Measurements from ENCODE around the gene PCYOX1L. TPM values are rescaled to one million over a fixed set of nuclear protein-coding genes. Genes with fewer than 3 reads are reported as not detected.
"Not testable (repeated sequence)": the region's sequence is repeated elsewhere in the genome, so short reads cannot be mapped to it uniquely, and the experiment has no call there.

Gene PCYOX1L
- total RNA-seq, 2 experiments from 2014 or later, result 32.4 to 35.7 TPM

DNA sequence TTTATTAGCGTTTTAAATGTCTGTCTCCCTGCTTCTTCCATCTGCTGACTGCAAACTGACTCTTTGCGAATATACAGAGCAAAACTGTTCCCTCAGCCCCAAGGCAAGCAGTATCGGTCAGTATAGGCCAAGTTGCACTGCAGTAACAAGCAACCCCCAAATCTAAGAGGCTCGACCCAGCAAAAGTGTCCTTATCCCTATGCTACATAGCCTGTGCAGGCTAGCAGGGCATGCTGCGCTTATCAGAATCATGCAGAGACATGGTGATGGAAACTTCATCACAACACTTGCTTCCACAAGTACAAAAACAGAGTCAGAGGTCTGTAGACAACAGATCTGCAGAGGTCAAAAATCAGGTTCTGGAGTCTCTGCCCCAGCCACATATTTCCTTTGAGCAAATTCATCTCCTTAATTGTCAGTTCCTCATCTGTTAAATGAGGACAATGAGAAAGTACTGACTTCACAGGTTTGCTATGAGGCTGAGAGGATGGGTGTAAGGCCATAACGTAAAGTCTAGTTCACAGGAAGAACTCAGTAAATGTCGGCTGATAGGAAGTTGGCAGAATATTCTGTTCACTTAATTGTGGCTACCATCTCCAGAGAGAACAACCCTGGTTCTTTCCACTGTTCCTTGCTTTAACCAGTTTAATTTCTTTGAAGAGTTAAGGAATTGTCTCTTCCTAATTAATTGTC, 30.8 kb downstream of the PCYOX1L start:
- no peaks in the 10 kb centered on the region for H3K36me3 Mint-ChIP-seq
- H3K27ac Mint-ChIP-seq, result no peak overlapping the region
- POLR2A ChIA-PET, result no interaction called here

GRCh38 chr5:149389552-149390495, 32.0 kb downstream of the PCYOX1L start:
- Mint-ChIP-seq H3K9me3 (no peaks in the 10 kb centered on the region), H3K36me3 (no peaks in the 10 kb centered on the region), H3K4me1 (no peaks in the 10 kb centered on the region), H3K4me3 (no peak overlapping the region), H3K27ac (no peak overlapping the region), H3K27me3 (peaks cover 2% of the 10 kb centered on the region)
- no peak for ATAC-seq (ENCODE audit: low read depth)
- DNase-seq, result no peak
- POLR2A ChIA-PET, result no interaction called here

More for the DNA sequence above, 30.8 kb downstream of the PCYOX1L start:
- peaks cover 2% of the 10 kb centered on the region for H3K27me3 Mint-ChIP-seq
- no peaks in the 10 kb centered on the region for H3K4me1 Mint-ChIP-seq
- H3K9me3 Mint-ChIP-seq, result no peaks in the 10 kb centered on the region
- ATAC-seq (ENCODE audit: low read depth) (no peak), DNase-seq (no peak)
- H3K4me3 Mint-ChIP-seq, result no peak overlapping the region

DNA sequence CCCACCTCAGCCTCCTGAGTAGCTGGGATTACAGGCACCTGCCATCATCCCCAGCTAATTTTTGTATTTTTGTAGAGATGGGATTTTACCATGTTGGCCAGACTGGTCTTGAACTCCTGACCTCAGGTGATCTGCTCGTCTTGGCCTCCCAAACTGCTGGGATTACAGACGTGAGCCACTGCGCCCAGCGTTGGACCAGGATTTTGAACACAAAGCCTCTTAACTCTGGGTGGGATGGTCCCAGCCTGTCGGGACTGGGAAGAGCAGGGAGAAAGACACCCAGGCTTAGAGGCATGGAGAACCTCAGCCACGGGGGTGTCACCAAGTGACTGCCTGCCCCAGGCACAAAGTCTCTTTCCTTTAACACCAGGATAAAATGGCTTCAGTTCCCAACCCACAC, 33.2 kb downstream of the PCYOX1L start:
- H3K9me3 Mint-ChIP-seq; H3K36me3 Mint-ChIP-seq; DNase-seq; H3K4me3 Mint-ChIP-seq; ATAC-seq (ENCODE audit: low read depth); H3K27me3 Mint-ChIP-seq; H3K27ac Mint-ChIP-seq; H3K4me1 Mint-ChIP-seq: not testable (repeated sequence)
- POLR2A ChIA-PET, result interaction anchor here (0.6 kb wide), 1 partner anchor 266 kb away, joined by 3 read pairs; no protein-coding TSS in a partner anchor

DNA sequence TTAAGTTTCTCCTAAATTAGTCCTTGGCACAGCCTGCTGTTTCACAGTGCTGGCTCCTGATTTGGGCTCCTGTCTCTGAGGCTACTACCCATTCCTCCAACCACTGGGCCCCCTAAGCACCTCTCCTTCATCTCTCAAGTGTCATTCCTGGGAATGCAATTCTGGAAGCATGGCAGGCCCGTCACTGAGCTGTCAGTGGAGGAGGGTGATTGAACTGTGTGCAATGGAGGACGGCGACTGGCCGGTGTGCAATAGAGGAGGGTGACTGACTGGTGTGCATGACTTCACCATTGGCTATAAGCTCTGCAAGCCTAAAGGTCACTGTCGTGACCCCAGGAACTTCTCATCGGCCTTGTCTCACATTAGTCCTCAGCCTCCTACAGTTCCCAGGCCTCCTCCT, 33.7 kb downstream of the PCYOX1L start:
- Mint-ChIP-seq H3K4me1 (no peaks in the 10 kb centered on the region), H3K4me3 (no peak overlapping the region), H3K27me3 (peaks cover 2% of the 10 kb centered on the region), H3K27ac (no peak overlapping the region), H3K9me3 (no peaks in the 10 kb centered on the region), H3K36me3 (no peaks in the 10 kb centered on the region)
- DNase-seq (no peak), ATAC-seq (ENCODE audit: low read depth) (no peak)
- POLR2A ChIA-PET, result no interaction called here

DNA sequence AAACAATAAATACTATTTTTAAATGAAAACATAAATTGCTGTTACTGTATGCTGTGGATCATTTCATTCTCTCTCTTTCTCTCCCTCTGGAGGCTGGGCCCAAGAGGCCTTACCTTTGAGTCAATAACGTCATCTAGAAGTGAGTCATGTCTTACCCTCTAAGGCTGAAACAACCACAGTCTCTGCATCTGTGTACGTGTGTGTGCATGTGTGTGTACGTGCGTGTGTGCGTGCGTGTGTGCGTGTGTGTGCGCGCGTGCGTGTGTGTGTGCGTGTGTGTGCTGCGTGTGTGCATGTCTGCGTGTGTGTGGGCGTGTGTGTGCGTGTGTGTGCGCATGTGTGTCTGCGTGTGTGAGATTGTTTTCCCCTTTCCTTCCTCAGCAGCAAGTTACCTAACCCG, 34.9 kb downstream of the PCYOX1L start:
- H3K36me3 Mint-ChIP-seq, result no peaks in the 10 kb centered on the region
- POLR2A ChIA-PET, result no interaction called here
- H3K27me3 Mint-ChIP-seq, result peaks cover 2% of the 10 kb centered on the region
- H3K4me3 Mint-ChIP-seq, result no peak overlapping the region
- DNase-seq, result no peak
- H3K4me1 Mint-ChIP-seq, result no peaks in the 10 kb centered on the region
- no peaks in the 10 kb centered on the region for H3K9me3 Mint-ChIP-seq
- no peak for ATAC-seq (ENCODE audit: low read depth)
- no peak overlapping the region for H3K27ac Mint-ChIP-seq

GRCh38 chr5:149394996-149395395, 37.1 kb downstream of the PCYOX1L start:
- H3K27ac Mint-ChIP-seq; H3K9me3 Mint-ChIP-seq; POLR2A ChIA-PET; H3K4me1 Mint-ChIP-seq; ATAC-seq (ENCODE audit: low read depth); H3K4me3 Mint-ChIP-seq; H3K36me3 Mint-ChIP-seq; DNase-seq; H3K27me3 Mint-ChIP-seq: not testable (repeated sequence)

- Mint-ChIP-seq H3K27ac (no peak overlapping the region), H3K9me3 (no peaks in the 10 kb centered on the region), H3K36me3 (no peaks in the 10 kb centered on the region), H3K4me3 (no peak overlapping the region), H3K27me3 (no peaks in the 10 kb centered on the region), H3K4me1 (no peaks in the 10 kb centered on the region)
- DNase-seq, result no peak
- POLR2A ChIA-PET, result no interaction called here
- ATAC-seq (ENCODE audit: low read depth), result no peak
Measured at GRCh38 chr5:149397530-149397929, 39.7 kb downstream of the PCYOX1L start.

- H3K4me3 Mint-ChIP-seq; H3K27ac Mint-ChIP-seq; H3K36me3 Mint-ChIP-seq; H3K27me3 Mint-ChIP-seq; ATAC-seq (ENCODE audit: low read depth); H3K9me3 Mint-ChIP-seq; POLR2A ChIA-PET; H3K4me1 Mint-ChIP-seq; DNase-seq: not testable (repeated sequence)
Measured at GRCh38 chr5:149398747-149399266, 41.0 kb downstream of the PCYOX1L start.

GRCh38 chr5:149399775-149400174, 41.9 kb downstream of the PCYOX1L start:
- Mint-ChIP-seq H3K9me3 (no peaks in the 10 kb centered on the region), H3K27ac (no peak overlapping the region), H3K36me3 (no peaks in the 10 kb centered on the region), H3K4me1 (no peaks in the 10 kb centered on the region), H3K4me3 (no peak overlapping the region), H3K27me3 (peaks cover 3% of the 10 kb centered on the region)
- DNase-seq, result no peak
- POLR2A ChIA-PET, result no interaction called here
- no peak for ATAC-seq (ENCODE audit: low read depth)

DNA sequence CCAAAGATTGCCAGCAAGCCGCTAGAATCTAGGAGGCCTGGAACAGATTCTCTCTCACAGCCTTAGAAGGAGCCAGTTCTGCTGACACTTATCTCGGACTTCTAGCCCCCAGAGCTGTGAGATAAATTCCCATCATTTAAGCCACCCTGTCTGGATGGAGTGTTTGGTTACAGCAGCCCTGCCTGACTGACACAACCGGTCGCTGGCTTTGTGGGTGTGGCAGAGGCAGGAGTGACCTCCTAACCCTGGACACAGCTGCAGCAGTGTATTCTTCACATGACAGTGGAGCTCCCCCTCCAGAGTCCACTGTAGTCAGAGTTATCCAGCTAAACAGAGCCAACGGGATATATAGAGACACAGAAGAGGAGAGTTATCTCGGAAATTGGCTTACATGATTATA, 42.5 kb downstream of the PCYOX1L start:
- Mint-ChIP-seq H3K4me3 (no peak overlapping the region), H3K27me3 (peaks cover 3% of the 10 kb centered on the region), H3K36me3 (no peaks in the 10 kb centered on the region), H3K4me1 (no peaks in the 10 kb centered on the region), H3K27ac (no peak overlapping the region), H3K9me3 (no peaks in the 10 kb centered on the region)
- DNase-seq (no peak), ATAC-seq (ENCODE audit: low read depth) (no peak)
- POLR2A ChIA-PET, result no interaction called here

DNA sequence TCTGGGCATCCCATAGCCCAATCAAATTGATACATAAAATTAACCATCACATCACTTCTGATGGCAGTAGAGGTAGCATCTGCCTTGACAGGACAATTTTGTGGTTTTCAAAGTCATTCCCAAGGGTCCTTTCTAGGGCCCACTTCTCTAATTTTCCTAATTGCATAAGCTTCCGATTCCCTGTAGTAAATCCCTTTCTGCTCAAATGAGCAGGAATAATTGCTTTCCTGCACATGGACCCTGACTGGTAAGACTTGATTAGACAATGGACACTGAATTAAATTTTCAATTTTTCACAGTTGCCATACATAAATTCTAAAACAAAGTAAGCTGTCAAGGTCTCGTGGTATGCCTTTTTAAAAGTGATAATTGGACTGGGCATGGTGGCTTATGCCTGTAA, 43.2 kb downstream of the PCYOX1L start:
- ATAC-seq (ENCODE audit: low read depth) (no peak), DNase-seq (no peak)
- no peaks in the 10 kb centered on the region for H3K36me3 Mint-ChIP-seq
- POLR2A ChIA-PET, result no interaction called here
- no peak overlapping the region for H3K27ac Mint-ChIP-seq
- no peaks in the 10 kb centered on the region for H3K9me3 Mint-ChIP-seq
- H3K27me3 Mint-ChIP-seq, result peaks cover 3% of the 10 kb centered on the region
- H3K4me1 Mint-ChIP-seq, result no peaks in the 10 kb centered on the region
- no peak overlapping the region for H3K4me3 Mint-ChIP-seq

GRCh38 chr5:149402291-149402690, 44.4 kb downstream of the PCYOX1L start:
- Mint-ChIP-seq H3K9me3 (no peaks in the 10 kb centered on the region), H3K27me3 (peaks cover 3% of the 10 kb centered on the region), H3K27ac (no peak overlapping the region), H3K36me3 (no peaks in the 10 kb centered on the region), H3K4me1 (no peaks in the 10 kb centered on the region), H3K4me3 (no peak overlapping the region)
- POLR2A ChIA-PET, result no interaction called here
- ATAC-seq (ENCODE audit: low read depth), result no peak
- no peak for DNase-seq

DNA sequence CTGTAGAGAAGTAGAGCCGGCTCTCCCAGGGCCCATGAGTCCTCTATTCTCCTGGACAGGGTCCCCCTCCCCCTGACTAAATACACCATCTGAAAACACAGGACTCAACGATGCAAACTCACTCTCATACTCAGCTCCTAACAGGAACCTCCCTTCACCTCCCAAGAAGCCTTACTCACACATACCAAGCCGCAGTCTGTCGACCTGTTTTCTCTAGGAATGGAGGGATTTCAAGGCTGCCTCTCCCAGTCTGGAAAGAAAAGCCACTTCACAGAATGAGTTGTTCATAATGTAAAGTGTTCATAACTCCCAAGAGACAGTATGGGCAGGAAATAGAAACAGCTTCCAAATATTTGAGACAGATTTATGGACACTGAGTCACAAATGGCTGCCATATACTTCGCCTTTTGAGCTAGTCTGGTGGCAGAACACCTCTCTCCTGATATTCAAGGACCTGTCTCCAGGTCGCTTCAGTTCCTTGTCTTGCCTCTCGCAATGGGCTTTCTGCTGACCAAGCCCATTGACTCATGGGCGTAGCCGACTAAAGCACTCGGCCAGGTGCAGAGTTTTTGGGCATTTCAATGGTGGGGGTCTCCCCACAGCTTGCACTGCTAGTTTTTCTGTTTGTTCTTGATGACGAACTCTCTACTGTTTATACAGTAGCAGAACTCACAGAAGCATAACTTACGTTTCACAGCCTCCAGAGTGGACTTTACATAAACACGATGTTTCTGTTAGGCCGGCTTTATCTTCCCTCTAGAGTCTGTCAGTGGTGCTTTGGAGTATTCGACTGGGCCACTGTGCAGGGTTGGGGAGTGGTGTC, 46.3 kb downstream of the PCYOX1L start:
- Mint-ChIP-seq H3K27me3 (peaks cover 3% of the 10 kb centered on the region), H3K36me3 (no peaks in the 10 kb centered on the region), H3K4me1 (no peaks in the 10 kb centered on the region), H3K4me3 (no peak overlapping the region), H3K27ac (no peak overlapping the region), H3K9me3 (no peaks in the 10 kb centered on the region)
- DNase-seq (no peak), ATAC-seq (ENCODE audit: low read depth) (no peak)
- POLR2A ChIA-PET, result no interaction called here
